ENCODE results near the gene CCDC30.
"Not testable (repeated sequence)": the region's sequence is repeated elsewhere in the genome, so short reads cannot be mapped to it uniquely, and the experiment has no call there.

Gene CCDC30

DNA sequence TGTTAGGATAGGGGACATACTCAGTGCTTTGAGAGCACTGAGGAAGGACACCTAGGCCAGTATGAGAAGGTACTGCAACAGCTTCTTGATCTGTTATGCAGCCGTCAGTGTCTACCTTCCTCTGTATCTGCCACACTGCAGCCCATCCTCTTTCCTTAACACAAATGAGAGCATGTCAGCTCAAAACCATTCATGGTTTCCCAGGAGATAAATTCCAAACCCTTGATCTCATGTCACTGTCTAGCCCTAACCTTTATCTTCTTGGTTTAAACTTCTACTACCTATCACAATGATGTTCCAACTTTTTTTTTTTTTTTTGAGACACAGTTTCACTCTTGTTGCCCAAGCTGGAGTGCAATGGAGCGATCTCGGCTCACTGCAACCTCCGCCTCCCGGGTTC, 8.7 kb upstream of the CCDC30 start:
- DNase-seq, result no peak

DNA sequence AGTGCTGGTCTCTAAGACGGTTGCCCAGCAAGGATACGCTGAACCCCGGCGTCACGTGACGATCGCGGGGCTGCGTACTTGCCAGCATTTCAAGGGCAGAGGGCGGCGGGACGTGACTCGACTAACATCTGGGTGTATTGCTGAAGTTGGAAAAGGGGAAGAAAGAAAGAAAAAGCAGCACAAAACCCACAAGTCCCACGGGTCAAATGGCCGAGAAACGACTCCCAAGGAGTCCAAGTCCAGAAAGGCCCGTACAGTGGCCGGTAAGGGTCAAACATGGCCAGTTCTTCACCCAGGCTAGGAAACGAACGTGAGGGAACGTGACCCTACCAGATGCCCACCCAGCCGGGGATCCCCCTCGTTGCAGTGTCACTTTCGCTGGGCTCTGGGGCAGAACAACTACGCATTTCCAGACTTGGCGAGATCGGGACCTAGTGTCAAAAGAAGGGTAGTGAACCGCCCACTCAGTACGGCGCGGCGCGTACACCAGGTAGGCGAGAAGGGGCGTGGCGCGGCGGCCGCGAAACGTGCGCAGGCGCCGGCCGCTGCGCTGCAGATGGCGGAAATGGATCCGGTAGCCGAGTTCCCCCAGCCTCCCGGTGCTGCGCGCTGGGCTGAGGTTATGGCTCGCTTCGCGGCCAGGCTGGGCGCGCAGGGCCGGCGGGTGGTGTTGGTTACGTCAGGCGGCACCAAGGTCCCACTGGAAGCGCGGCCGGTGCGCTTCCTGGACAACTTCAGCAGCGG, 6.9 kb upstream of the CCDC30 start, which contains the start of the genes PPCS and ZMYND12:
Gene PPCS (plus strand): TSS at position 534 of the 744 bp plus-strand sequence. CDS start 23 bp downstream, at position 557.
Gene ZMYND12 (minus strand): TSS at position 13 of the 744 bp plus-strand sequence. CDS start 25 bp downstream, outside the sequence.
- DNase-seq, result peak; percentile 88

DNA sequence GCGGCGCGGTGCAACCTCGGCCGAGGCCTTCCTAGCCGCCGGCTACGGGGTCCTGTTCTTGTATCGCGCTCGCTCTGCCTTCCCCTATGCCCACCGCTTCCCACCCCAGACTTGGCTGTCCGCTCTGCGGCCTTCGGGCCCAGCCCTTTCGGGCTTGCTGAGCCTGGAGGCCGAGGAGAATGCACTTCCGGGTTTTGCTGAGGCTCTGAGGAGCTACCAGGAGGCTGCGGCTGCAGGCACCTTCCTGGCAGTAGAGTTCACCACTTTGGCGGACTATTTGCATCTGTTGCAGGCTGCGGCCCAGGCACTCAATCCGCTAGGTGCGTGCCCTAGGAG, 6.4 kb upstream of the CCDC30 start:
- DNase-seq, result peak; percentile 55

DNA sequence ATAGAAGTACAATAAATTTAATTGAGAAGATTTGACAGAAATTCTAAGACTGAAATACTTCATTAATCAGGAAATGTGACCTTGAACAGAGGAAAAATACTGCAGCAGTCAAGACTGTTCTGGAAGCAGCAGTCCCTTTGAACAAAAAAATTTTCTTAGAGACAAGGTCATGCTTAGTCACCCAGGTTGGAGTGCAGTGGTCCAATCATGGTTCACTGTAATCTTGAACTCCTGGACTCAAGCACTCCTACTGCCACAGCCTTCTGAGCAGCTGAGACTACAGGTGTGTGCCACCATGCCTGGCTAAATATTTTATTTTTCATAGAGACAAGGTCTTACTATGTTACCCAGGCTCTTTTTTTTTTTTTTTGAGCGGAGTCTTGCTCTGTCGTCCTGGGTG, 1.9 kb upstream of the CCDC30 start:
- no peak for DNase-seq

- DNase-seq, result no peak
Measured at GRCh38 chr1:42463921-42464320, 835 bp downstream of the CCDC30 start.

DNA sequence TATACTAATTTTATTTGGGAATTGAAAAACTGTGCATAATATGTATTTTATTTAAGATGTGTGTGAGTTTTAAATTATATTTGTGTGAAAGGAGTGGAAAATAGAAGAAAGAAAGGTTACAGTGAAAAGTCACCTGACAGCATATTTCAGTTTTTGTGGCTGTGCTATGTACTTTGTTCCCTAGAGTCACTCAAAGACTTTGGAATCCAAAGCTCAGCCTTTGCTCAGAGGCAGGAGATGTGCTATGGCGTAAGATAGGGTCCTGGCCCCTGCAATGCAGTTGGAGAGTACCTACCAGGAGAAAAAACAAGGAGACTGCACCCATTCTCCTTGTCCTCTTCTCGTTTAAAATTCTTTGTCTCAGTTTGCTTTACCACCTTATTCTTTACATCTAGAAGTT, 2.9 kb downstream of the CCDC30 start:
- no peak for DNase-seq

- DNase-seq, result no peak
Measured at GRCh38 chr1:42469727-42470126, 6.6 kb downstream of the CCDC30 start.

DNA sequence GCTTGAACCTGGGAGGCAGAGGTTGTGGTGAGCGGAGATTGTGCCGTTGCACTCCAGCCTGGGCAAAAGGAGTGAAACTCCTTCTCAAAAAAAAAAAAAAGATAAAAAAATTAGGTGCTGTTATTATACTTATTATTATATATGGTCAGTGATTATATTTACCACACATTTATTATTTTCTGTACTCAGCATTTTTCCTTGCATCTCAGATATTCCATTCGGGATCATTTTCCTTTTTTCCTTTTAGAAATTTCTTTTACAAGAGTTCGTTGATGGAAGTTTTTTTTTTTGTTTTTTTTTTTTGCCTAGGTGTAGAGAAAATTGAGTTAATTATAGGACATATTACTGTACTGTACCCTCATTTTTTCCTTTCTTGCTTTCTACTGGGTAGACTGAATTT, 13.5 kb downstream of the CCDC30 start:
- no peak for DNase-seq

DNA sequence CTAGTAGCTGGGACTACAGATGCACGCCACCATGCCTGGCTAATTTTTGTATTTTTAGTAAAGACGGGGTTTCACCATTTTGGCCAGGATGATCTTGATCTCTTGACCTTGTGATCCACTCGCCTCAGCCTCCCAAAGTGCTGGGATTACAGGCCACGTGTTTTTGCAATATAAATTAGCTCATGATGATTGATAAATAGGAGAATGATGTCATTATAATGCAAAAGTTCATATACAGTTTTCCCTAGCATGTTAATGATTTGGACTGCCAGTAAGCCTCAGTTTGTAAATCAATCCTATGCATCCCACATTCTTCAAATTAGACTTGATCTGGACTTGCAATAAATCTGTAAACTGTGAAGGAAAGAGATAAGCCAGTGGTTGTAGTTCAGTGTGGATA, 14.3 kb downstream of the CCDC30 start:
- DNase-seq, result not testable (repeated sequence)

- no peak for DNase-seq
Measured at GRCh38 chr1:42477775-42478174, 14.7 kb downstream of the CCDC30 start.

DNA sequence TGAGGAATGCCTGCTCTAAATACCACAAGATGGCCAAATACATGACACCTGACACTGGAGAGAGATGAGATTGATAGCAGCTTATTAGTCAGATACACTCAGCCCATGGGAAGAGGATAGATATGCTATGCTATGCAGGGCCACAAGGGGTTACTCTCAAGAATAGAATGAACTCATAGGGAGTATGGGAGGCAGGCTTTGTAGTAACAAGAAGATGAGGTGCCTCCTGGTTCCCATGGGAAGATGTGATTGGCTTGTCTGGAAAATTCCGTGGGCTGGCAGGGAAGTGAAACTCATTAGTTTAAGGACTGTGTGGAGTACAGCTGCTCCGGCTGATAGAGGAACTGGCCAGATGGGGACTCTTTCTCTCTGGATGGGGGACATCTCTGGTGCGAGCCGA, 16.5 kb downstream of the CCDC30 start:
- peak; percentile 0 for DNase-seq

GRCh38 chr1:42480921-42481320, 17.8 kb downstream of the CCDC30 start:
- no peak for DNase-seq

- no peak for DNase-seq
Measured at GRCh38 chr1:42482635-42483153, 19.6 kb downstream of the CCDC30 start.

- DNase-seq, result no peak
Measured at GRCh38 chr1:42484382-42484781, 21.3 kb downstream of the CCDC30 start.

DNA sequence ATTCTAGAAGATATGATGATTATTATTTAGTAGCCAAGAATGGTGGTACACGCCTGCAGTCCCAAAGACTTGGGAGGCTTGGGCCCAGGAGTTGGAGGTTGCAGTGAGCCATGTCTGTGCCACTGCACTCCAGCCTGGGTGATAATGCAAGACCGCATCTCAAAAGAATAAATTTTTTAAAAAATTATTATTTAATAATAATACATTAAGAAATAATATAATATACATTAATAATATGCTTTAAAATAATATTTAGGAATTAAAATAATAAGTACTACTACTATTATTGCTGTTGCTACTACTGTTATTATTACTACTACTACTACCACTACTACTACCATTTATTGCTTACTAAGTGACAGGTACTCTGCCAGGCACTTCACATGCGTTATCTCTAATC, 27.2 kb downstream of the CCDC30 start:
- DNase-seq, result no peak

DNA sequence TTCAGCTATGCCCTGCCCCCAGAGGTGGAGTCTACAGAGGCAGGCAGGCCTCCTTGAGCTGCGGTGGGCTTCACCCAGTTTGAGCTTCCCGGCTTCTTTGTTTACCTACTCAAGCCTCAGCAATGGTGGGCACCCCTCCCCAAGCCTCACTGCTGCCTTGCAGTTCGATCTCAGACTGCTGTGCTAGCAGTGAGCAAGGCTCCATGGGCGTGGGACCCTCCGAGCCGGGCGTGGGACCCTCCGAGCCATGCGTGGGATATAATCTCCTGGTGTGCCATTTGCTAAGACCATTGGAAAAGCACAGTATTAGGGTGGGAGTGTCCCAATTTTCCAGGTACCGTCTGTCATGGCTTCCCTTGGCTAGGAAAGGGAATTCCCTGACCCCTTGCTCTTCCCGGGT, 38.9 kb downstream of the CCDC30 start:
- not testable (repeated sequence) for DNase-seq

DNA sequence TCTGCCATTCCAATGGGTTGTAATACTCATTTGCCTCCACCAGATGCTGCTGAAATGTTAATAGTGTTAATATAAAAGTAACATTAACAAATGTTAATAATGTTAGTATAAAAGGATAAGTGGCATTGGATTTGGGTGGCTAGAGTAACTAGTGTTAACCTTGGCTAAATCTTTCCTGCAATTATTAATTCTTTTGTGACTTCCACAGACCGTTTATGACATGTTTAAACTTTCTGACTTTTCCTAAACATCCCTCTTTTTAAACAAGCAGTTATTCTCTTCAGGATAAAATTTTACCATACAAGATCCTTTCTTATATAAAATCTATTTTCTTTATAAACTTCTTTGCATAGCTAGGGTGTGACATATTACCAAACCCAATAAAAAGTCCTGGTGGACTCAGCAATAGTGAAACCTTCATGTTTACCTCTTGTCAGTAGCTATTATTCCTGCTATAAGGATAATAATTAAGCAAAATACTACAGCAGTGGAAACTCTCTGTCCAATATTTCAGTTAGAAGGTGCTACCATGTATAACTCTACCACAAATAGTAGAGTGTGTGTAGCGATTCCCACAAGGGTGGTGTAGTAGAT, 41.5 kb downstream of the CCDC30 start:
- no peak for DNase-seq

- DNase-seq, result no peak
Measured at GRCh38 chr1:42506576-42506975, 43.5 kb downstream of the CCDC30 start.

GRCh38 chr1:42511581-42512155, 48.6 kb downstream of the CCDC30 start:
- not testable (repeated sequence) for DNase-seq

DNA sequence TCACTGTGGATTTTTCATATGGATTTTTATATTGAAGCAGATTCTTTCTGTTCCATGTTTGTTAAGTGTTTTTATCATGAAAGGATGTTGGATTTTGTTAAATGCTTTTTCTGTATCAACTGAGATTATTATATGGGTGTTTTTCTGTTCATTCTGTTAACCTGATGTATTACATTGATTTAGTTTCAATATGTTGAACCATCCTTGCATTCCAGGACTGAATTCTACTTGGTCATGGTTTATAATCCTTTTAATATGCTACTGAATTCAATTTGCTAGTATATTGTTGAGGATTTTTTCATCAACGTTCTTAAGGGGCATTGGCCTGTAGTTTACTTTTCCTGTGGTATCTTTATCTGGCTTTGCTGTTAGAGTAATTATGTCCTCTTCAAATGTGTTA, 55.8 kb downstream of the CCDC30 start:
- DNase-seq, result no peak

- no peak for DNase-seq
Measured at GRCh38 chr1:42523171-42523570, 60.1 kb downstream of the CCDC30 start.

GRCh38 chr1:42524330-42524729, 61.2 kb downstream of the CCDC30 start:
- DNase-seq, result no peak

DNA sequence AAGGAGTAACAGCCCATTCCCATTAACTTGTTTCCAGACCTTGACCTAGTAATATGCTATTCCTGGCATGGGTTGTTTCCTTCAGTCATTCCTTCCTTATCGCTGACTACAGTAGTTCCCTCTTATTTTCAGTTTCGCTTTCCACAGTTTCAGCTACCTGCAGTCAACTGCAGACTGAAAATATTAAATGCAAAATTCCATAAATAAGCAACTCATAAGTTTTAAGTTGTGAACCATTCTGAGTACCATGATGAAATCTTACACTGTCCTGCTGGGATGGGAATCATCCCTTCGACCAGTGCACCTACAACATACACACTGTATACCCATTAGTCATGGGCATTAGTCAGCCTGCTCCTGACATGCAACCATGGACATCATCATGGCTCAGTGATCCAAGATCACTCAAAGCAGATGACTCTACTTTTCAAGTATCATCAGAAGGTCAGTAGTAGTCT, 66.7 kb downstream of the CCDC30 start:
- no peak for DNase-seq

GRCh38 chr1:42531043-42531442, 68.0 kb downstream of the CCDC30 start:
- no peak for DNase-seq
